SK-N-SH (cell line): ENCODE results near the gene COL6A6. TPM values are rescaled to one million over a fixed set of nuclear protein-coding genes. Genes with fewer than 3 reads are reported as not detected.

ENCODE experiments used
- CTCF ChIA-PET: fragments of 300-600, 350-600 bp; formaldehyde crosslinking; extraction: SDS; loops from one replicate; lab custom pipeline; 2021; lab: Yijun Ruan, JAX
- POLR2A ChIA-PET: fragments of 350-600 bp; sonication (Branson Sonifier 250); formaldehyde crosslinking; extraction: SDS; loops from one replicate; lab custom pipeline; 2020; ENCODE audit warnings: antibody characterized with exemption, inconsistent platforms; lab: Yijun Ruan, JAX
- DNase-seq: peaks from one replicate; pipeline ENCODE4 v3.0.0; 2012
- H2AFZ ChIP-seq: fragments of 200-600 bp; sonication (generic); 2 replicates; pipeline ENCODE4 v1.8.1; 2016; ENCODE audit warnings: antibody characterized with exemption, mild to moderate bottlenecking, low read depth
- H3F3A ChIP-seq: fragments of 200-600 bp; sonication (generic); replicated peaks from 2 replicates; pipeline ENCODE3; 2016; ENCODE audit warnings: antibody characterized with exemption, mild to moderate bottlenecking; ENCODE audit not compliant: insufficient read depth
- H3K27ac ChIP-seq, 2 experiments: fragments of 200-500 bp in 1 of 2; fragments of 200-600 bp in 1 of 2; sonication (Bioruptor generic) in 1 of 2; sonication (generic), shearing (Covaris generic) in 1 of 2; 2 replicates each; pipeline versions ENCODE4 v1.5.1 to v1.6.1; 2014 to 2016; ENCODE audit warnings: low read depth in 2 of 2, inconsistent platforms in 1 of 2, low read length in 1 of 2, mild to moderate bottlenecking in 1 of 2, mixed read lengths in 1 of 2
- H3K27me3 ChIP-seq: fragments of 200-600 bp; sonication (generic), shearing (Covaris generic); 2 replicates; pipeline ENCODE4 v1.6.1; 2016; ENCODE audit warnings: mixed run types; ENCODE audit not compliant: insufficient read depth
- H3K36me3 ChIP-seq, 2 experiments: fragments of 200-500 bp in 1 of 2; fragments of 200-600 bp in 1 of 2; sonication (Bioruptor generic) in 1 of 2; sonication (generic) in 1 of 2; replicated peaks in 1 of 2; 2 replicates each; pipeline versions ENCODE3 to v1.5.1; 2014 to 2016; ENCODE audit warnings: low read length in 1 of 2, mild to moderate bottlenecking in 1 of 2; ENCODE audit not compliant: insufficient read depth in 2 of 2, control insufficient read depth in 1 of 2
- H3K4me1 ChIP-seq, 2 experiments: fragments of 200-500 bp in 1 of 2; fragments of 200-600 bp in 1 of 2; sonication (Bioruptor generic) in 1 of 2; sonication (generic), shearing (Covaris generic) in 1 of 2; 2 replicates each; pipeline versions ENCODE4 v1.5.1 to v1.6.1; 2014 to 2016; ENCODE audit warnings: low read depth in 1 of 2, low read length in 1 of 2, mixed run types in 1 of 2; ENCODE audit not compliant: insufficient read depth in 2 of 2, control insufficient read depth in 1 of 2
- H3K4me2 ChIP-seq: fragments of 200-600 bp; sonication (generic), shearing (Covaris generic); 2 replicates; pipeline ENCODE4 v1.6.1; 2017; ENCODE audit warnings: mixed run types
- H3K4me3 ChIP-seq, 2 experiments: fragments of 200-500 bp in 1 of 2; fragments of 200-600 bp in 1 of 2; sonication (Bioruptor generic) in 1 of 2; sonication (generic), shearing (Covaris generic) in 1 of 2; 2 replicates each; pipeline versions ENCODE4 v1.5.1 to v1.8.1; 2014 to 2016; ENCODE audit warnings: low read depth in 2 of 2, inconsistent platforms in 1 of 2, low read length in 1 of 2, mild to moderate bottlenecking in 1 of 2, mixed read lengths in 1 of 2, moderate library complexity in 1 of 2
- H3K79me2 ChIP-seq: fragments of 200-600 bp; sonication (generic); 2 replicates; pipeline ENCODE4 v1.8.1; 2017; ENCODE audit warnings: mild to moderate bottlenecking; ENCODE audit not compliant: insufficient read depth
- H3K9ac ChIP-seq: fragments of 200-600 bp; sonication (generic); 2 replicates; pipeline ENCODE4 v1.6.1; 2017; ENCODE audit warnings: mixed run types
- H3K9me2 ChIP-seq: fragments of 200-600 bp; sonication (generic); 2 replicates; pipeline ENCODE4 v1.6.1; 2017; ENCODE audit warnings: mixed run types
- H3K9me3 ChIP-seq: fragments of 200-600 bp; sonication (generic); 2 replicates; pipeline ENCODE4 v1.6.1; 2017; ENCODE audit warnings: mixed run types, mild to moderate bottlenecking, moderate library complexity
- H4K20me1 ChIP-seq: fragments of 200-600 bp; sonication (generic); 2 replicates; pipeline ENCODE4 v1.6.1; 2017; ENCODE audit warnings: mild to moderate bottlenecking, mixed run types; ENCODE audit not compliant: insufficient read depth
- CHD2 ChIP-seq: fragments of 150-350 bp; IDR thresholded peaks from 2 replicates; pipeline ENCODE4 v1.6.1; 2018; ENCODE audit warnings: low read length; ENCODE audit not compliant: partially characterized antibody
- EP300 ChIP-seq, 2 experiments: IDR thresholded peaks; 2 replicates each; pipeline versions ENCODE4 v1.4.0 to v1.6.1; 2012; ENCODE audit warnings: borderline replicate concordance in 1 of 2, low read depth in 1 of 2, low read length in 1 of 2
- EZH2phosphoT487 ChIP-seq: fragments of 200-600 bp; sonication (generic); IDR thresholded peaks from 2 replicates; pipeline ENCODE4 v1.6.1; 2017; ENCODE audit warnings: low read depth, mixed run types, mild to moderate bottlenecking, antibody characterized with exemption, moderate library complexity, borderline replicate concordance
- GABPA ChIP-seq: IDR thresholded peaks from 2 replicates; pipeline ENCODE4 v1.4.0; 2012; ENCODE audit warnings: low read depth, mild to moderate bottlenecking
- JUND ChIP-seq: IDR thresholded peaks from 2 replicates; pipeline ENCODE4 v1.4.0; 2012
- MXI1 ChIP-seq: IDR thresholded peaks from 2 replicates; pipeline ENCODE4 v1.6.1; 2012; ENCODE audit warnings: mild to moderate bottlenecking, low read depth, low read length, improper control_type of control experiment
- NFIC ChIP-seq: IDR thresholded peaks from 2 replicates; pipeline ENCODE4 v1.4.0; 2012; ENCODE audit warnings: borderline replicate concordance
- POLR2AphosphoS5 ChIP-seq: IDR thresholded peaks from 2 replicates; pipeline ENCODE4 v1.6.1; 2012; ENCODE audit warnings: low read depth, low read length
- RAD21 ChIP-seq: IDR thresholded peaks from 2 replicates; pipeline ENCODE4 v1.6.1; 2012; ENCODE audit warnings: mild to moderate bottlenecking, low read length
- RXRA ChIP-seq: IDR thresholded peaks from 2 replicates; pipeline ENCODE4 v1.4.0; 2012; ENCODE audit warnings: low read depth, mild to moderate bottlenecking, borderline replicate concordance
- TAF1 ChIP-seq: IDR thresholded peaks from 2 replicates; pipeline ENCODE4 v1.6.1; 2012; ENCODE audit warnings: low read depth, mild to moderate bottlenecking, low read length, moderate library complexity, borderline replicate concordance
- TCF12 ChIP-seq: IDR thresholded peaks from 2 replicates; pipeline ENCODE4 v1.4.0; 2012
- YY1 ChIP-seq: IDR thresholded peaks from 2 replicates; pipeline ENCODE4 v1.4.0; 2012; ENCODE audit warnings: low read depth, mild to moderate bottlenecking
- WGBS: methylation state at CpG from one replicate; pipeline ENCODE4 v1.1.6; 2017; ENCODE audit warnings: low lambda C conversion rate; 5-methylcytosine and 5-hydroxymethylcytosine counted together
- polyA plus RNA-seq, 3 experiments: library from polyadenylated mRNA; depleted of rRNA; stranded (reverse); fragments of >200 nt; gene quantifications; 2 replicates each; pipeline ENCODE4 v1.2.3, GENCODE V29; 2012
- TF ChIP-seq, protein P1 (sequence below): IDR thresholded peaks from 2 replicates; pipeline ENCODE4 v1.4.0; 2012; ENCODE audit warnings: low read depth, borderline replicate concordance
- TF ChIP-seq, protein P2 (sequence below): fragments of 200-600 bp; sonication (generic); IDR thresholded peaks from 2 replicates; pipeline ENCODE4 v1.6.1; 2017; ENCODE audit warnings: antibody characterized with exemption, mild to moderate bottlenecking, moderate library complexity
- TF ChIP-seq, protein P3 (sequence below): IDR thresholded peaks from 2 replicates; pipeline ENCODE4 v1.4.0; 2012; ENCODE audit warnings: low read depth
- TF ChIP-seq, protein P4 (sequence below): IDR thresholded peaks from 2 replicates; pipeline ENCODE4 v1.6.1; 2012; ENCODE audit warnings: mild to moderate bottlenecking, low read depth, low read length, moderate library complexity

COL6A6 gene
- not detected in 2 replicates for polyA plus RNA-seq (2012; rRNA removed)
- not detected in 2 replicates for polyA plus RNA-seq (2012; cell fraction: cytosol; rRNA removed)
- not detected in 2 replicates for polyA plus RNA-seq (2012; cell fraction: nucleus; rRNA removed)

DNA sequence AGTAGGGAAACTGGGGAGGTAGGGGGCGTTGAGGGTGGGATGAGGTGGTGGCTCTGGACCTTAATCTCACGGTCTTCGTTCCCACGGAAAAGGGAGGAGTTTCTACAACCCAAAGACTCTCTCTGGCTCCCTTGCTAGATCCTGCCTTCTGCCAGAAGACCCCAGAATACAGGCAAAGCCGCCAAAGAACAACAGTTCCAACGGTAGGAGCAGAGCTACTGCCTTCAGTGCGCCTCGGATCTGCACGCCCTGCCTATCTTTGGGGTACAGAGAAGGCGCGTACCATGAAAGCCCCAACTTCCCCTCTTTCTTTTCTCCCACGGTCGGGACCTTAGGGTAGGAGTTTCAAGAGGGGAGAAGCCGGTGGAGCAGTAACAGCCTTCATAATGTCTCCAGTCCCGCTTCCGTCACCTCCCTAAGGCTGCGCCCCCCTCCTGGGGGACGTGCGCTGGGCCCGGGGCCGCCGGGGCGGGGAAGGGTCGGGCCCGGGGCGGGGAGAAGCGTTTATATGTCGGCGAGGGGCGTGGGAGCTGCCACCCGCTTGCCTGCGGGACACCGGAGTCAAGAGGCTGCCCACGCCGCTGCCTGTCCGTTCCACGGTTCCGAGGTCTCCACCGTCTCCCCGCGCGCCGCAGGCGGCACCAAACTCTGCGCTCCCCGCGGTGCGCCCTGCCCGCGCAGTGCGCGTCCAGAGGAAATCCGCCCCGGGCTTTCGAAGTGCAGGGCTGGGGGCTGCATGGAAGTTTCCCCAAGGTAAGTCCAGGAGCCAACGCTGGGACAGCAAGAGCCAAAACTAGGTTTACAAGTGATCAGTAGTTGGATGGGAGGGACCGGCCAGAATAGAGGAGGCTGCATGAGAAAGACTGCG, at the start of gene COL6A6:
Gene COL6A6 (plus strand): TSS at position 533 of the 868 bp plus-strand sequence. CDS start 43,188 bp downstream, outside the sequence.
- TF ChIP-seq GABPA (no peak), TCF12 (no peak), JUND (no peak), NFIC (no peak), YY1 (no peak), MXI1 (no peak)
- TF ChIP-seq, protein P1, sequence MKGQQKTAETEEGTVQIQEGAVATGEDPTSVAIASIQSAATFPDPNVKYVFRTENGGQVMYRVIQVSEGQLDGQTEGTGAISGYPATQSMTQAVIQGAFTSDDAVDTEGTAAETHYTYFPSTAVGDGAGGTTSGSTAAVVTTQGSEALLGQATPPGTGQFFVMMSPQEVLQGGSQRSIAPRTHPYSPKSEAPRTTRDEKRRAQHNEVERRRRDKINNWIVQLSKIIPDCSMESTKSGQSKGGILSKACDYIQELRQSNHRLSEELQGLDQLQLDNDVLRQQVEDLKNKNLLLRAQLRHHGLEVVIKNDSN, result no peak
- TF ChIP-seq, protein P2, sequence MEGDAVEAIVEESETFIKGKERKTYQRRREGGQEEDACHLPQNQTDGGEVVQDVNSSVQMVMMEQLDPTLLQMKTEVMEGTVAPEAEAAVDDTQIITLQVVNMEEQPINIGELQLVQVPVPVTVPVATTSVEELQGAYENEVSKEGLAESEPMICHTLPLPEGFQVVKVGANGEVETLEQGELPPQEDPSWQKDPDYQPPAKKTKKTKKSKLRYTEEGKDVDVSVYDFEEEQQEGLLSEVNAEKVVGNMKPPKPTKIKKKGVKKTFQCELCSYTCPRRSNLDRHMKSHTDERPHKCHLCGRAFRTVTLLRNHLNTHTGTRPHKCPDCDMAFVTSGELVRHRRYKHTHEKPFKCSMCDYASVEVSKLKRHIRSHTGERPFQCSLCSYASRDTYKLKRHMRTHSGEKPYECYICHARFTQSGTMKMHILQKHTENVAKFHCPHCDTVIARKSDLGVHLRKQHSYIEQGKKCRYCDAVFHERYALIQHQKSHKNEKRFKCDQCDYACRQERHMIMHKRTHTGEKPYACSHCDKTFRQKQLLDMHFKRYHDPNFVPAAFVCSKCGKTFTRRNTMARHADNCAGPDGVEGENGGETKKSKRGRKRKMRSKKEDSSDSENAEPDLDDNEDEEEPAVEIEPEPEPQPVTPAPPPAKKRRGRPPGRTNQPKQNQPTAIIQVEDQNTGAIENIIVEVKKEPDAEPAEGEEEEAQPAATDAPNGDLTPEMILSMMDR, result no peak
- TF ChIP-seq, protein P3, sequence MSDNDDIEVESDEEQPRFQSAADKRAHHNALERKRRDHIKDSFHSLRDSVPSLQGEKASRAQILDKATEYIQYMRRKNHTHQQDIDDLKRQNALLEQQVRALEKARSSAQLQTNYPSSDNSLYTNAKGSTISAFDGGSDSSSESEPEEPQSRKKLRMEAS, result no peak
- Histone ChIP-seq H3K79me2 (no peaks in the 10 kb centered on the region), H3K9ac (no peak within 1 kb of the TSS), H2AFZ (no peak within 1 kb of the TSS), H3K36me3 (no peaks in the 10 kb centered on the region), H3K4me2 (no peak within 1 kb of the TSS), H3K27me3 (no peaks in the 10 kb centered on the region), H3F3A (no peaks in the 10 kb centered on the region), H3K4me3 (no peak within 1 kb of the TSS), H3K27ac (no peak within 1 kb of the TSS), H3K9me2 (no peaks in the 10 kb centered on the region), H4K20me1 (no peaks in the 10 kb centered on the region), H3K9me3 (no peaks in the 10 kb centered on the region), H3K4me1 (no peaks in the 10 kb centered on the region)
- ChIA-PET POLR2A (no interaction called here), CTCF (interaction anchor here (0.8 to 2.0 kb wide), 2 partner anchors 13 to 240 kb away, joined by 4 to 10 read pairs; no protein-coding TSS in a partner anchor)
- DNase-seq, result peak; percentile 31
- 5% methylated on average over 27 of the region's 58 CpGs for WGBS

DNA sequence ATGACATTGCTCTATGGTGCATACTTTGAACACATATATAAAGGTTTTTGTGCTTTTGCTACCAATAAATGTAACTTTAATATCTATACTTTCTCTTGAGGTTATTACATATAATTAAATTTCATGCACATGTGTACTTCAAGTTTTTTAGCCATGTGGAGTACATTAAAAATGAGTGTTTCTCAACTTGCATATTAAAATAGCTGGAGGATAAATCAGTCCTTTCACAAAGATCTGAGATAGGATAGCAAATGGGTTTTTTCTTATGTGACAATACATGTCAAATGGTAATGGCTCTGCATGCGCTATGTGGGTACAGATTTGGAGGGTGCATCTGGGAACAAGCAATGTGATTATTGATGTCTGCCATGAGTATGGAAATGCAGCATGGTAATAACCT, 48.7 kb upstream of the COL6A6 start:
- no peak overlapping the region for H3K4me3 ChIP-seq
- no peak overlapping the region for H3K4me2 ChIP-seq
- no peak overlapping the region for H3K9ac ChIP-seq
- H3K27me3 ChIP-seq, result no peaks in the 10 kb centered on the region
- CTCF ChIA-PET, result interaction anchor here (0.6 to 1.3 kb wide), 2 partner anchors 66 to 192 kb away, joined by 3 to 4 read pairs; no protein-coding TSS in a partner anchor
- H2AFZ ChIP-seq, result no peak overlapping the region
- POLR2A ChIA-PET, result no interaction called here
- no peaks in the 10 kb centered on the region for H3K9me3 ChIP-seq
- no peaks in the 10 kb centered on the region for H3K79me2 ChIP-seq
- H3K36me3 ChIP-seq, result no peaks in the 10 kb centered on the region
- H3K27ac ChIP-seq, result no peak overlapping the region
- no peaks in the 10 kb centered on the region for H3K9me2 ChIP-seq
- H4K20me1 ChIP-seq, result no peaks in the 10 kb centered on the region
- WGBS, result 50% methylated on average over 1 of the region's 1 CpG
- no peaks in the 10 kb centered on the region for H3F3A ChIP-seq
- no peak for DNase-seq
- H3K4me1 ChIP-seq, result no peaks in the 10 kb centered on the region
- TF ChIP-seq EZH2phosphoT487, result no peak
- no peak for TF ChIP-seq TAF1
- TF ChIP-seq POLR2AphosphoS5, result no peak
- no peak for TF ChIP-seq RXRA
- TF ChIP-seq, protein P4, sequence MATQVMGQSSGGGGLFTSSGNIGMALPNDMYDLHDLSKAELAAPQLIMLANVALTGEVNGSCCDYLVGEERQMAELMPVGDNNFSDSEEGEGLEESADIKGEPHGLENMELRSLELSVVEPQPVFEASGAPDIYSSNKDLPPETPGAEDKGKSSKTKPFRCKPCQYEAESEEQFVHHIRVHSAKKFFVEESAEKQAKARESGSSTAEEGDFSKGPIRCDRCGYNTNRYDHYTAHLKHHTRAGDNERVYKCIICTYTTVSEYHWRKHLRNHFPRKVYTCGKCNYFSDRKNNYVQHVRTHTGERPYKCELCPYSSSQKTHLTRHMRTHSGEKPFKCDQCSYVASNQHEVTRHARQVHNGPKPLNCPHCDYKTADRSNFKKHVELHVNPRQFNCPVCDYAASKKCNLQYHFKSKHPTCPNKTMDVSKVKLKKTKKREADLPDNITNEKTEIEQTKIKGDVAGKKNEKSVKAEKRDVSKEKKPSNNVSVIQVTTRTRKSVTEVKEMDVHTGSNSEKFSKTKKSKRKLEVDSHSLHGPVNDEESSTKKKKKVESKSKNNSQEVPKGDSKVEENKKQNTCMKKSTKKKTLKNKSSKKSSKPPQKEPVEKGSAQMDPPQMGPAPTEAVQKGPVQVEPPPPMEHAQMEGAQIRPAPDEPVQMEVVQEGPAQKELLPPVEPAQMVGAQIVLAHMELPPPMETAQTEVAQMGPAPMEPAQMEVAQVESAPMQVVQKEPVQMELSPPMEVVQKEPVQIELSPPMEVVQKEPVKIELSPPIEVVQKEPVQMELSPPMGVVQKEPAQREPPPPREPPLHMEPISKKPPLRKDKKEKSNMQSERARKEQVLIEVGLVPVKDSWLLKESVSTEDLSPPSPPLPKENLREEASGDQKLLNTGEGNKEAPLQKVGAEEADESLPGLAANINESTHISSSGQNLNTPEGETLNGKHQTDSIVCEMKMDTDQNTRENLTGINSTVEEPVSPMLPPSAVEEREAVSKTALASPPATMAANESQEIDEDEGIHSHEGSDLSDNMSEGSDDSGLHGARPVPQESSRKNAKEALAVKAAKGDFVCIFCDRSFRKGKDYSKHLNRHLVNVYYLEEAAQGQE, result no peak
- TF ChIP-seq JUND, result no peak
- TF ChIP-seq RAD21, result no peak
- TF ChIP-seq GABPA, result no peak
- no peak for TF ChIP-seq EP300 (IDR thresholded peaks at IDR 0.05; ENCODE audit: borderline replicate concordance in 1 of 2, low read depth in 1 of 2, low read length in 1 of 2)
- no peak for TF ChIP-seq CHD2
- TF ChIP-seq, protein P2, result no peak
